ENCODE results near the gene SLC38A9.
"Not testable (repeated sequence)": the region's sequence is repeated elsewhere in the genome, so short reads cannot be mapped to it uniquely, and the experiment has no call there.

- TF ChIP-seq CTCF, POLR2A (IDR thresholded peaks at IDR 0.05): not testable (repeated sequence)
These were observed 49.6 kb upstream of the SLC38A9 start for GRCh38 chr5:55761721-55762120.

Measured in right lobe of liver (tissue), 4 donors.